A673 (cell line): ENCODE measurements around the gene ABO.

Source experiments
- EZH2 ChIP-seq: fragments of 200-600 bp; sonication (generic); IDR thresholded peaks from 2 replicates; pipeline ENCODE4 v1.6.1; 2017; ENCODE audit warnings: borderline replicate concordance, low read depth, mild to moderate bottlenecking, mixed read lengths, antibody characterized with exemption, low read length; ENCODE audit not compliant: poor library complexity, severe bottlenecking
- TF ChIP-seq, protein P1 (sequence below): fragments of 300-800, 200-600 bp; sonication (generic); conservative IDR thresholded peaks from 2 replicates; pipeline ENCODE4 v1.5.1; 2017; ENCODE audit warnings: low read depth, mild to moderate bottlenecking, antibody characterized with exemption, low read length, moderate library complexity, mixed read lengths

DNA sequence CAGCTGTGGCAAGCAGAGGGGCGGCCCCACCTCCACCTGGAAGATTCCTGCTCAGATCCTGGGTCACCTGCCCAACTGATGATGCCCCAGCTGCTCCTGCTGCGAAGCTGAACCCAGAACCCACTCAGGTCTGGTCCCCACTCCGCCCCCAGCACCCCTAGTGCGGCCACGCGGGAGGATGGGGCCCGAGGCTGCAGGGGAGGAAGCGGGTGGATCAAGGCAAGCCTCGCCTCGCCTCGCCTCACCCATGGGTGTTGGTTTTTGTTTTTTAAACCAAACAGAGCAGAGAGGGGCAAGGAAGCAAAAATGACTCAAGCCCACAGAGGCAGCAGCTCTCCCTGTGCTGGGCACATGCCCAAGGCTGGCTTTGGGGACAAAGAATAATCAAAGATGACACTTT lies 23.2 kb downstream of the ABO start:
- TF ChIP-seq EZH2: no peak
- TF ChIP-seq, protein P1, sequence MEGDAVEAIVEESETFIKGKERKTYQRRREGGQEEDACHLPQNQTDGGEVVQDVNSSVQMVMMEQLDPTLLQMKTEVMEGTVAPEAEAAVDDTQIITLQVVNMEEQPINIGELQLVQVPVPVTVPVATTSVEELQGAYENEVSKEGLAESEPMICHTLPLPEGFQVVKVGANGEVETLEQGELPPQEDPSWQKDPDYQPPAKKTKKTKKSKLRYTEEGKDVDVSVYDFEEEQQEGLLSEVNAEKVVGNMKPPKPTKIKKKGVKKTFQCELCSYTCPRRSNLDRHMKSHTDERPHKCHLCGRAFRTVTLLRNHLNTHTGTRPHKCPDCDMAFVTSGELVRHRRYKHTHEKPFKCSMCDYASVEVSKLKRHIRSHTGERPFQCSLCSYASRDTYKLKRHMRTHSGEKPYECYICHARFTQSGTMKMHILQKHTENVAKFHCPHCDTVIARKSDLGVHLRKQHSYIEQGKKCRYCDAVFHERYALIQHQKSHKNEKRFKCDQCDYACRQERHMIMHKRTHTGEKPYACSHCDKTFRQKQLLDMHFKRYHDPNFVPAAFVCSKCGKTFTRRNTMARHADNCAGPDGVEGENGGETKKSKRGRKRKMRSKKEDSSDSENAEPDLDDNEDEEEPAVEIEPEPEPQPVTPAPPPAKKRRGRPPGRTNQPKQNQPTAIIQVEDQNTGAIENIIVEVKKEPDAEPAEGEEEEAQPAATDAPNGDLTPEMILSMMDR: no peak
